Measurements from ENCODE around the gene TSC2. TPM values are rescaled to one million over a fixed set of nuclear protein-coding genes. Genes with fewer than 3 reads are reported as not detected.

The TSC2 gene
- total RNA-seq, 1 donor from 2014 or later, result 194 TPM

GRCh38 chr16:2072926-2073325 is 25.1 kb downstream of the TSC2 start:
- H3K9me3 Mint-ChIP-seq (ENCODE audit: unreplicated experiment), result no peaks in the 10 kb centered on the region
- H3K36me3 Mint-ChIP-seq (ENCODE audit: unreplicated experiment), result peaks cover 34% of the 10 kb centered on the region
- H3K4me3 Mint-ChIP-seq (ENCODE audit: unreplicated experiment), result no peak overlapping the region
- no peak overlapping the region for H3K27ac Mint-ChIP-seq (ENCODE audit: unreplicated experiment)
- no peaks in the 10 kb centered on the region for H3K27me3 Mint-ChIP-seq (ENCODE audit: unreplicated experiment)
- H3K4me1 Mint-ChIP-seq (ENCODE audit: unreplicated experiment), result no peaks in the 10 kb centered on the region
- no peak for DNase-seq (ENCODE audit: extremely low spot score, unreplicated experiment)
- no peak for TF ChIP-seq CTCF (IDR thresholded peaks at IDR 0.05)

GRCh38 chr16:2074071-2074470 is 26.3 kb downstream of the TSC2 start:
- Mint-ChIP-seq H3K9me3 (ENCODE audit: unreplicated experiment) (no peaks in the 10 kb centered on the region), H3K27me3 (ENCODE audit: unreplicated experiment) (no peaks in the 10 kb centered on the region), H3K36me3 (ENCODE audit: unreplicated experiment) (peaks cover 31% of the 10 kb centered on the region), H3K4me3 (ENCODE audit: unreplicated experiment) (no peak overlapping the region), H3K4me1 (ENCODE audit: unreplicated experiment) (no peaks in the 10 kb centered on the region), H3K27ac (ENCODE audit: unreplicated experiment) (no peak overlapping the region)
- TF ChIP-seq CTCF (IDR thresholded peaks at IDR 0.05), result no peak
- DNase-seq (ENCODE audit: extremely low spot score, unreplicated experiment), result no peak

- Mint-ChIP-seq H3K27me3 (ENCODE audit: unreplicated experiment) (no peaks in the 10 kb centered on the region), H3K27ac (ENCODE audit: unreplicated experiment) (no peak overlapping the region), H3K36me3 (ENCODE audit: unreplicated experiment) (peaks cover 27% of the 10 kb centered on the region), H3K4me1 (ENCODE audit: unreplicated experiment) (no peaks in the 10 kb centered on the region), H3K9me3 (ENCODE audit: unreplicated experiment) (no peaks in the 10 kb centered on the region), H3K4me3 (ENCODE audit: unreplicated experiment) (no peak overlapping the region)
- DNase-seq (ENCODE audit: extremely low spot score, unreplicated experiment), result no peak
- no peak for TF ChIP-seq CTCF (IDR thresholded peaks at IDR 0.05)
Observed at GRCh38 chr16:2075631-2076030, 27.8 kb downstream of the TSC2 start.

- H3K4me3 Mint-ChIP-seq (ENCODE audit: unreplicated experiment), result no peak overlapping the region
- DNase-seq (ENCODE audit: extremely low spot score, unreplicated experiment), result no peak
- peaks cover 27% of the 10 kb centered on the region for H3K36me3 Mint-ChIP-seq (ENCODE audit: unreplicated experiment)
- TF ChIP-seq CTCF (IDR thresholded peaks at IDR 0.05), result no peak
- no peaks in the 10 kb centered on the region for H3K27me3 Mint-ChIP-seq (ENCODE audit: unreplicated experiment)
- H3K4me1 Mint-ChIP-seq (ENCODE audit: unreplicated experiment), result no peaks in the 10 kb centered on the region
- H3K9me3 Mint-ChIP-seq (ENCODE audit: unreplicated experiment), result no peaks in the 10 kb centered on the region
- no peak overlapping the region for H3K27ac Mint-ChIP-seq (ENCODE audit: unreplicated experiment)
Observed at GRCh38 chr16:2076072-2076865, 28.5 kb downstream of the TSC2 start.

GRCh38 chr16:2077016-2077415 is 29.2 kb downstream of the TSC2 start:
- Mint-ChIP-seq H3K4me1 (ENCODE audit: unreplicated experiment) (no peaks in the 10 kb centered on the region), H3K27ac (ENCODE audit: unreplicated experiment) (no peak overlapping the region), H3K36me3 (ENCODE audit: unreplicated experiment) (peaks cover 26% of the 10 kb centered on the region), H3K27me3 (ENCODE audit: unreplicated experiment) (no peaks in the 10 kb centered on the region), H3K9me3 (ENCODE audit: unreplicated experiment) (no peaks in the 10 kb centered on the region), H3K4me3 (ENCODE audit: unreplicated experiment) (no peak overlapping the region)
- TF ChIP-seq CTCF (IDR thresholded peaks at IDR 0.05), result no peak
- DNase-seq (ENCODE audit: extremely low spot score, unreplicated experiment), result no peak

Measured in osteocyte (in vitro differentiated cells).